ENCODE measurements around the gene MAML3. TPM values are rescaled to one million over a fixed set of nuclear protein-coding genes. Genes with fewer than 3 reads are reported as not detected.

Gene MAML3
- total and polyA plus RNA-seq, 2 experiments from 2014 or later = 1.7 to 6.5 TPM

GRCh38 chr4:139958739-139959098 is 195.3 kb downstream of the MAML3 start (continued):
- TF ChIP-seq, protein P1, sequence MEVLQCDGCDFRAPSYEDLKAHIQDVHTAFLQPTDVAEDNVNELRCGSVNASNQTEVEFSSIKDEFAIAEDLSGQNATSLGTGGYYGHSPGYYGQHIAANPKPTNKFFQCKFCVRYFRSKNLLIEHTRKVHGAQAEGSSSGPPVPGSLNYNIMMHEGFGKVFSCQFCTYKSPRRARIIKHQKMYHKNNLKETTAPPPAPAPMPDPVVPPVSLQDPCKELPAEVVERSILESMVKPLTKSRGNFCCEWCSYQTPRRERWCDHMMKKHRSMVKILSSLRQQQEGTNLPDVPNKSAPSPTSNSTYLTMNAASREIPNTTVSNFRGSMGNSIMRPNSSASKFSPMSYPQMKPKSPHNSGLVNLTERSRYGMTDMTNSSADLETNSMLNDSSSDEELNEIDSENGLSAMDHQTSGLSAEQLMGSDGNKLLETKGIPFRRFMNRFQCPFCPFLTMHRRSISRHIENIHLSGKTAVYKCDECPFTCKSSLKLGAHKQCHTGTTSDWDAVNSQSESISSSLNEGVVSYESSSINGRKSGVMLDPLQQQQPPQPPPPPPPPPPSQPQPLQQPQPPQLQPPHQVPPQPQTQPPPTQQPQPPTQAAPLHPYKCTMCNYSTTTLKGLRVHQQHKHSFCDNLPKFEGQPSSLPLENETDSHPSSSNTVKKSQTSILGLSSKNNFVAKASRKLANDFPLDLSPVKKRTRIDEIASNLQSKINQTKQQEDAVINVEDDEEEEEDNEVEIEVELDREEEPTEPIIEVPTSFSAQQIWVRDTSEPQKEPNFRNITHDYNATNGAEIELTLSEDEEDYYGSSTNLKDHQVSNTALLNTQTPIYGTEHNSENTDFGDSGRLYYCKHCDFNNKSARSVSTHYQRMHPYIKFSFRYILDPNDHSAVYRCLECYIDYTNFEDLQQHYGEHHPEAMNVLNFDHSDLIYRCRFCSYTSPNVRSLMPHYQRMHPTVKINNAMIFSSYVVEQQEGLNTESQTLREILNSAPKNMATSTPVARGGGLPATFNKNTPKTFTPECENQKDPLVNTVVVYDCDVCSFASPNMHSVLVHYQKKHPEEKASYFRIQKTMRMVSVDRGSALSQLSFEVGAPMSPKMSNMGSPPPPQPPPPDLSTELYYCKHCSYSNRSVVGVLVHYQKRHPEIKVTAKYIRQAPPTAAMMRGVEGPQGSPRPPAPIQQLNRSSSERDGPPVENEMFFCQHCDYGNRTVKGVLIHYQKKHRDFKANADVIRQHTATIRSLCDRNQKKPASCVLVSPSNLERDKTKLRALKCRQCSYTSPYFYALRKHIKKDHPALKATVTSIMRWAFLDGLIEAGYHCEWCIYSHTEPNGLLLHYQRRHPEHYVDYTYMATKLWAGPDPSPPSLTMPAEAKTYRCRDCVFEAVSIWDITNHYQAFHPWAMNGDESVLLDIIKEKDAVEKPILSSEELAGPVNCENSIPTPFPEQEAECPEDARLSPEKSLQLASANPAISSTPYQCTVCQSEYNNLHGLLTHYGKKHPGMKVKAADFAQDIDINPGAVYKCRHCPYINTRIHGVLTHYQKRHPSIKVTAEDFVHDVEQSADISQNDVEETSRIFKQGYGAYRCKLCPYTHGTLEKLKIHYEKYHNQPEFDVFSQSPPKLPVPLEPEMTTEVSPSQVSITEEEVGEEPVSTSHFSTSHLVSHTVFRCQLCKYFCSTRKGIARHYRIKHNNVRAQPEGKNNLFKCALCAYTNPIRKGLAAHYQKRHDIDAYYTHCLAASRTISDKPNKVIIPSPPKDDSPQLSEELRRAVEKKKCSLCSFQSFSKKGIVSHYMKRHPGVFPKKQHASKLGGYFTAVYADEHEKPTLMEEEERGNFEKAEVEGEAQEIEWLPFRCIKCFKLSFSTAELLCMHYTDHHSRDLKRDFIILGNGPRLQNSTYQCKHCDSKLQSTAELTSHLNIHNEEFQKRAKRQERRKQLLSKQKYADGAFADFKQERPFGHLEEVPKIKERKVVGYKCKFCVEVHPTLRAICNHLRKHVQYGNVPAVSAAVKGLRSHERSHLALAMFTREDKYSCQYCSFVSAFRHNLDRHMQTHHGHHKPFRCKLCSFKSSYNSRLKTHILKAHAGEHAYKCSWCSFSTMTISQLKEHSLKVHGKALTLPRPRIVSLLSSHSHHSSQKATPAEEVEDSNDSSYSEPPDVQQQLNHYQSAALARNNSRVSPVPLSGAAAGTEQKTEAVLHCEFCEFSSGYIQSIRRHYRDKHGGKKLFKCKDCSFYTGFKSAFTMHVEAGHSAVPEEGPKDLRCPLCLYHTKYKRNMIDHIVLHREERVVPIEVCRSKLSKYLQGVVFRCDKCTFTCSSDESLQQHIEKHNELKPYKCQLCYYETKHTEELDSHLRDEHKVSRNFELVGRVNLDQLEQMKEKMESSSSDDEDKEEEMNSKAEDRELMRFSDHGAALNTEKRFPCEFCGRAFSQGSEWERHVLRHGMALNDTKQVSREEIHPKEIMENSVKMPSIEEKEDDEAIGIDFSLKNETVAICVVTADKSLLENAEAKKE (CRISPR knock-in tag; IDR thresholded peaks at IDR 0.05) = no peak
- TF ChIP-seq REST (IDR thresholded peaks at IDR 0.05; ENCODE audit: unreplicated experiment) (no peak), CREB1 (CRISPR knock-in tag; IDR thresholded peaks at IDR 0.05; ENCODE audit: low read depth) (no peak), JUNB (IDR thresholded peaks at IDR 0.05; ENCODE audit: unreplicated experiment) (no peak), CTCF (conservative IDR thresholded peaks at IDR 0.05; ENCODE audit: low read depth in 2 of 2) (no peak), EZH2 (IDR thresholded peaks at IDR 0.05; ENCODE audit: low read depth, unreplicated experiment) (no peak), NANOG (IDR thresholded peaks at IDR 0.05; ENCODE audit: borderline replicate concordance) (no peak), ETS1 (IDR thresholded peaks at IDR 0.05) (no peak)
